HG02943 (cell line): Measurements from ENCODE around the gene PHYHIPL.

ENCODE experiments used
- ATAC-seq: cut with Tn5 transposase; IDR thresholded peaks from one replicate; pipeline ENCODE4 v1.9.1; 2021; ENCODE audit warnings: mild to moderate bottlenecking, low read depth, moderate library complexity; ENCODE audit not compliant: unreplicated experiment

Gene PHYHIPL

GRCh38 chr10:59285848-59286247 is 109.4 kb downstream of the PHYHIPL start:
- no peak for ATAC-seq

DNA sequence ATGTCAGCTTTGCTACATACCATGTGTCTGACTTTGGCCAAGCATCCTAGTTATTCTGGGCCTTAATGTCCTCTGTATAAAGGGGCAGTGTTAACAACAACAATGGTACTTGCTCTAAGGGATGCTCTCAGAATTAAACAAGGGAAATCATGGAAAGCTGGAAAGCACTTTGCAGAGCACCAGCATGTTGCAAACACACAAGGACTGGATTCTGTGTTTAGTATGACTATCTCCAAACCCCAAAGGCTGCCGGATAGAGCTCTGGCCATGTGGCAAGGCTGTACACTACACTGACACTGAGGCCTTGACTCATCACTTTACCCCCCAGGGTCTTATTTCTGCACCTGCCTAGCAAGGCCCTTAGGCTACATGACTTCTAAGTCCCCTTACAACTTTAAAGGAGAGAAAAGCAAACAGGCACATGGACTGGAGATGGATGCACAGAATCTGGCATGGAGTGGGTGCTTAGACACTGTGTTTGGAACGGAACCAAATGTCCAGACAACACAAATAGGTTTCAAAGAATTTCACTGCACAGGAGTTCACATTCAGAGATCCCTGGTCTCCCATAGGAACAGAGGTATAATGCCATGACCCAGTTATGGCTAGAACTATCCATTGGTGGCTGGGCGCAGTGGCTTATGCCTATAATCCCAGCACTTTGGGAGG is 111.3 kb downstream of the PHYHIPL start:
- no peak for ATAC-seq

GRCh38 chr10:59289853-59290252 is 113.4 kb downstream of the PHYHIPL start:
- no peak for ATAC-seq

DNA sequence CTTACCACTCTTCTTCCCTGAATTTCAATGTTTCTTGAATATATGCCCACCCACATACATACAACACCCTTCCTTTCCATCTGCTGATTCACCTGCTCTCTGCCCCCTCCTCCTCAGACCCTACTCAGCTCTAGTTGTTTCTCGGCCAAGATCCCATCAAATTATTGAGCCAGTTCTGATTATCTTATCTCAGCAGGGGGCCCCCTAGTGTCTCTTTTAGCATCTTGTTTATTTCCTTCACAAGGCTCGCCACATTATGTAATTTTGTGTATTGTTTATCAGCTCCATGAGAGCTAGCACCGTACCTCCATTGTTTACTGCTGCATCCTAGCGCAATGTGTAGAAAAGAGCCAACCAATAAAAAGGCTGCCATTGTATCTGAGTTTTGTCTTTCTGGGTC is 114.0 kb downstream of the PHYHIPL start:
- ATAC-seq, result no peak
